ENCODE measurements around the gene IGF2R. TPM values are rescaled to one million over a fixed set of nuclear protein-coding genes. Genes with fewer than 3 reads are reported as not detected.

Gene IGF2R
- total RNA-seq, 1 donor from 2014 or later = 120 TPM

GRCh38 chr6:159977904-159978268, 9.0 kb downstream of the IGF2R start:
- DNase-seq = no peak

- DNase-seq = peak; percentile 37
These were observed 9.6 kb downstream of the IGF2R start for GRCh38 chr6:159978291-159979135.

GRCh38 chr6:159979136-159979874, 10.4 kb downstream of the IGF2R start:
- peak; percentile 74 for DNase-seq

GRCh38 chr6:159980474-159980873, 11.6 kb downstream of the IGF2R start:
- DNase-seq = no peak

GRCh38 chr6:159981071-159981402, 12.2 kb downstream of the IGF2R start:
- DNase-seq = no peak

- peak; percentile 97 for DNase-seq
These were observed 12.7 kb downstream of the IGF2R start for GRCh38 chr6:159981403-159982245.

GRCh38 chr6:159982731-159983506, 14.0 kb downstream of the IGF2R start:
- peak; percentile 73 for DNase-seq

GRCh38 chr6:159983641-159984080, 14.8 kb downstream of the IGF2R start:
- peak; percentile 28 for DNase-seq

GRCh38 chr6:159984268-159984786, 15.4 kb downstream of the IGF2R start:
- DNase-seq = no peak

GRCh38 chr6:159985296-159985945, 16.5 kb downstream of the IGF2R start:
- no peak for DNase-seq

GRCh38 chr6:159988983-159989454, 20.1 kb downstream of the IGF2R start:
- no peak for DNase-seq

- no peak for DNase-seq
These were observed 20.9 kb downstream of the IGF2R start for GRCh38 chr6:159989492-159990480.

GRCh38 chr6:159992366-159992765, 23.5 kb downstream of the IGF2R start:
- DNase-seq = no peak

GRCh38 chr6:159995405-159995804, 26.5 kb downstream of the IGF2R start:
- DNase-seq = no peak

- no peak for DNase-seq
These were observed 27.3 kb downstream of the IGF2R start for GRCh38 chr6:159996087-159996622.

GRCh38 chr6:159996626-159997497, 28.0 kb downstream of the IGF2R start:
- DNase-seq = no peak

- DNase-seq = no peak
These were observed 28.7 kb downstream of the IGF2R start for GRCh38 chr6:159997498-159998101.

GRCh38 chr6:159998538-159998937, 29.7 kb downstream of the IGF2R start:
- no peak for DNase-seq

All from dermis blood vessel endothelial cell (primary cell).